Peyer's patch (tissue), 4 donors: ENCODE measurements around the gene STPG3.

ENCODE experiments used
- CTCF ChIP-seq, 6 experiments: fragments of 450-650 bp in 4 of 6; fragments of 200-600 bp in 2 of 6; sonication (generic) in 1 of 6; IDR thresholded peaks; one replicate each; pipeline ENCODE4 v1.5.1; 2017 to 2019; ENCODE audit warnings: antibody characterized with exemption in 6 of 6, mild to moderate bottlenecking in 3 of 6, moderate library complexity in 1 of 6
- POLR2A ChIP-seq, 2 donors: fragments of 450-650 bp; IDR thresholded peaks; one replicate each; pipeline ENCODE4 v1.5.1; 2017; ENCODE audit warnings: antibody characterized with exemption in 2 of 2, mild to moderate bottlenecking in 2 of 2, moderate library complexity in 2 of 2

GRCh38 chr9:137216188-137216965 is 34.7 kb upstream of the STPG3 start:
- TF ChIP-seq CTCF (IDR thresholded peaks at IDR 0.05) = no peak
- TF ChIP-seq POLR2A (IDR thresholded peaks at IDR 0.05) = no peak
